Hair follicular keratinocyte (primary cell): Measurements from ENCODE around the gene SPRYD4. TPM values are rescaled to one million over a fixed set of nuclear protein-coding genes. Genes with fewer than 3 reads are reported as not detected.

Experiments used
- total RNA-seq: library from RNA; depleted of rRNA; stranded (reverse); fragments of >200 nt; gene quantifications from 2 replicates; pipeline ENCODE4 v1.2.3, GENCODE V29; 2015

Gene SPRYD4
- total RNA-seq = 1.1 and 1.7 TPM in 2 replicates

GRCh38 chr12:56468216-56469006 is at the start of gene SPRYD4:
TSS of gene SPRYD4 (plus strand) at chr12:56468578. CDS start at chr12:56468592, 14 bp downstream.

GRCh38 chr12:56448860-56449621 is 19.3 kb upstream of the SPRYD4 start, which contains the start of gene TIMELESS:
TSS of gene TIMELESS (minus strand) at chr12:56449426. CDS start at chr12:56434170, 15,256 bp downstream.

GRCh38 chr12:56454557-56454956 is 13.8 kb upstream of the SPRYD4 start, which contains the start of gene MIP:
TSS of gene MIP (minus strand) at chr12:56454657. CDS start at chr12:56454613, 44 bp downstream.

GRCh38 chr12:56488041-56488955 is 19.9 kb downstream of the SPRYD4 start, which contains the start of gene GLS2:
TSS of gene GLS2 (minus strand) at chr12:56488161. CDS start at chr12:56488118, 43 bp downstream.

GRCh38 chr12:56521590-56522371 is 53.4 kb downstream of the SPRYD4 start, which contains the start of gene RBMS2:
TSS of gene RBMS2 (plus strand) at chr12:56521820. CDS start at chr12:56522024, 204 bp downstream.

Other genes with a start within 250 kb of the SPRYD4 start
- gene RNF41, start 246.7 kb upstream of the SPRYD4 start, total RNA-seq = 37.4 and 58.7 TPM in 2 replicates
- gene NABP2, start 244.2 kb upstream of the SPRYD4 start, total RNA-seq = 33.0 and 54.3 TPM in 2 replicates
- gene SLC39A5, start 238.5 kb upstream of the SPRYD4 start, total RNA-seq = not detected in 2 replicates
- 11.9 and 14.2 TPM in 2 replicates for gene ANKRD52, start 210.2 kb upstream of the SPRYD4 start, total RNA-seq
- gene COQ10A, start 201.6 kb upstream of the SPRYD4 start, total RNA-seq = 4.8 TPM in 2 replicates
- 106 and 130 TPM in 2 replicates for gene CS, start 168.2 kb upstream of the SPRYD4 start, total RNA-seq
- 85.5 and 113 TPM in 2 replicates for gene CNPY2, start 152.6 kb upstream of the SPRYD4 start, total RNA-seq
- gene PAN2, start 134.6 kb upstream of the SPRYD4 start, total RNA-seq = 9.7 and 17.5 TPM in 2 replicates
- gene IL23A, start 129.7 kb upstream of the SPRYD4 start, total RNA-seq = 2.7 and 5.5 TPM in 2 replicates
- gene STAT2, start 108.5 kb upstream of the SPRYD4 start, total RNA-seq = 40.0 and 64.2 TPM in 2 replicates
- not detected in 2 replicates for gene APOF, start 105.7 kb upstream of the SPRYD4 start, total RNA-seq
- 9.2 and 23.6 TPM in 2 replicates for gene TIMELESS, start 19.2 kb upstream of the SPRYD4 start, total RNA-seq
- gene MIP, start 13.9 kb upstream of the SPRYD4 start, total RNA-seq = not detected in 2 replicates
- gene GLS2, start 19.6 kb downstream of the SPRYD4 start, total RNA-seq = 0.86 and 2.1 TPM in 2 replicates
- 16.9 and 18.7 TPM in 2 replicates for gene RBMS2, start 53.2 kb downstream of the SPRYD4 start, total RNA-seq
- 27.8 and 50.8 TPM in 2 replicates for gene BAZ2A, start 161.7 kb downstream of the SPRYD4 start, total RNA-seq
- 475 and 702 TPM in 2 replicates for gene ATP5F1B, start 177.4 kb downstream of the SPRYD4 start, total RNA-seq
- gene PTGES3, start 219.7 kb downstream of the SPRYD4 start, total RNA-seq = 74.3 and 126 TPM in 2 replicates